Activated B cell treated with CpG ODN at 0.5 μM for 24 hours (primary cell): Measurements from ENCODE around the gene ITPR3. TPM values are rescaled to one million over a fixed set of nuclear protein-coding genes. Genes with fewer than 3 reads are reported as not detected.

Source experiments
- ATAC-seq: fragments of 200-7000 bp; cut with Tn5 transposase; one replicate; pipeline ENCODE4 v1.10.0; 2021; ENCODE audit warnings: low read depth, mild to moderate bottlenecking, moderate library complexity
- CTCF ChIA-PET: fragments of 350-600 bp; sonication (Branson Sonifier 250); formaldehyde crosslinking; loops from one replicate; lab custom pipeline; 2021; ENCODE audit warnings: antibody characterized with exemption; lab: Charles Lee
- POLR2A ChIA-PET: fragments of 350-600 bp; sonication (Branson Sonifier 250); formaldehyde crosslinking; loops from one replicate; lab custom pipeline; 2021; ENCODE audit warnings: antibody characterized with exemption; lab: Charles Lee
- DNase-seq: peaks from one replicate; pipeline ENCODE4 v3.0.0; 2022
- H3K27ac Mint-ChIP-seq: one replicate; pipeline ENCODE4 v1.8.0; 2020; ENCODE audit warnings: mixed read lengths
- H3K27me3 Mint-ChIP-seq: one replicate; pipeline ENCODE4 v1.8.0; 2021; ENCODE audit warnings: mixed read lengths
- H3K36me3 Mint-ChIP-seq: one replicate; pipeline ENCODE4 v1.8.0; 2021; ENCODE audit warnings: low read depth, mixed read lengths
- H3K4me1 Mint-ChIP-seq: one replicate; pipeline ENCODE4 v1.8.0; 2021; ENCODE audit warnings: mixed read lengths
- H3K4me3 Mint-ChIP-seq: one replicate; pipeline ENCODE4 v1.8.0; 2020; ENCODE audit warnings: mild to moderate bottlenecking, mixed read lengths
- H3K9me3 Mint-ChIP-seq: one replicate; pipeline ENCODE4 v1.8.0; 2020; ENCODE audit warnings: mixed read lengths
- CTCF ChIP-seq: fragments of 200-600 bp; IDR thresholded peaks from one replicate; pipeline ENCODE4 v1.8.0; 2022; ENCODE audit warnings: antibody characterized with exemption, mild to moderate bottlenecking
- intact Hi-C: fragments of 100-400 bp; cut with micrococcal nuclease; formaldehyde crosslinking; loops from one replicate; pipeline ENCODE4 v1.15.1; 2024
- total RNA-seq: library from RNA; stranded (reverse); gene quantifications from 2 replicates; pipeline ENCODE4 v1.2.3, GENCODE V29; 2022

The ITPR3 gene
- total RNA-seq, 1 donor from 2014 or later, result 35.5 TPM

GRCh38 chr6:33577106-33577535 is 44.0 kb upstream of the ITPR3 start:
- POLR2A ChIA-PET, result interaction anchor here (0.6 to 0.7 kb wide), 2 partner anchors 702 to 942 kb away, joined by 5 to 8 read pairs; no protein-coding TSS in a partner anchor

DNA sequence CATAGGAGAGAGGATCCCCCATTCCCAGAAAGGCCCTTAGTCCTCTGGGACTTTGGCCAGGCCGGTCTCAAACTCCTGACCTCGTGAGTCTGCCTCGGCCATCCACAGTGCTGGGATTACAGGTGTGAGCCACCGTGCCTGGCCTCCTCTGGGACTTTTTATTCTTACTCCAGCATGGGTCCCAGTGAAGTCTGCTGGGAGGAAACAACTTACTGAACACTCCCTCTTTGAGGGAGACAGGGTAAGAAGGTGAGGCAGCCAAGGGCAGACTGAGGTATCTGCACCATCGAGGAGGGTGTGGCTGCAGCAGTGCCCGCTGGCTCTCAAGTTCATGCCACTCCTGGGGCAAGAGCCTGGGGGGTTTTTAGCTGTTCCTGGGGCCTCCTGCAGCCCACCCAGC is 43.4 kb upstream of the ITPR3 start:
- CTCF ChIA-PET, result no interaction called here
- ATAC-seq (no peak), DNase-seq (no peak)
- H3K4me1 Mint-ChIP-seq, result peaks cover 41% of the 10 kb centered on the region
- intact Hi-C loops, result no loop called here
- H3K4me3 Mint-ChIP-seq, result peak overlapping the region; percentile 88
- H3K27ac Mint-ChIP-seq, result peak overlapping the region; percentile 89
- H3K36me3 Mint-ChIP-seq, result peaks cover 40% of the 10 kb centered on the region
- H3K9me3 Mint-ChIP-seq, result no peaks in the 10 kb centered on the region
- POLR2A ChIA-PET, result no interaction called here
- H3K27me3 Mint-ChIP-seq, result no peaks in the 10 kb centered on the region
- TF ChIP-seq CTCF, result no peak

More at GRCh38 chr6:33577106-33577535, 44.0 kb upstream of the ITPR3 start:
- CTCF ChIA-PET, result interaction anchor here (0.6 kb wide), 1 partner anchor 22 kb away, joined by 3 read pairs; no protein-coding TSS in a partner anchor
- Mint-ChIP-seq H3K27me3 (no peaks in the 10 kb centered on the region), H3K27ac (peak overlapping the region; percentile 56), H3K4me3 (no peak overlapping the region), H3K36me3 (peaks cover 44% of the 10 kb centered on the region), H3K4me1 (peaks cover 45% of the 10 kb centered on the region), H3K9me3 (no peaks in the 10 kb centered on the region)
- DNase-seq (no peak), ATAC-seq (no peak)
- TF ChIP-seq CTCF, result no peak
- intact Hi-C loops, result no loop called here

GRCh38 chr6:33578164-33578563 is 43.0 kb upstream of the ITPR3 start:
- CTCF ChIA-PET, result no interaction called here
- TF ChIP-seq CTCF, result no peak
- Mint-ChIP-seq H3K9me3 (no peaks in the 10 kb centered on the region), H3K4me1 (peaks cover 41% of the 10 kb centered on the region), H3K36me3 (peaks cover 40% of the 10 kb centered on the region), H3K27me3 (no peaks in the 10 kb centered on the region), H3K4me3 (peak overlapping the region; percentile 88), H3K27ac (peak overlapping the region; percentile 89)
- no peak for ATAC-seq
- DNase-seq, result no peak
- POLR2A ChIA-PET, result interaction anchor here (0.6 to 2.5 kb wide), 5 partner anchors 8 to 168 kb away, joined by 3 to 33 read pairs (median 8); partner anchors contain the start of genes PHF1 and UQCC2
- intact Hi-C loops, result no loop called here

DNA sequence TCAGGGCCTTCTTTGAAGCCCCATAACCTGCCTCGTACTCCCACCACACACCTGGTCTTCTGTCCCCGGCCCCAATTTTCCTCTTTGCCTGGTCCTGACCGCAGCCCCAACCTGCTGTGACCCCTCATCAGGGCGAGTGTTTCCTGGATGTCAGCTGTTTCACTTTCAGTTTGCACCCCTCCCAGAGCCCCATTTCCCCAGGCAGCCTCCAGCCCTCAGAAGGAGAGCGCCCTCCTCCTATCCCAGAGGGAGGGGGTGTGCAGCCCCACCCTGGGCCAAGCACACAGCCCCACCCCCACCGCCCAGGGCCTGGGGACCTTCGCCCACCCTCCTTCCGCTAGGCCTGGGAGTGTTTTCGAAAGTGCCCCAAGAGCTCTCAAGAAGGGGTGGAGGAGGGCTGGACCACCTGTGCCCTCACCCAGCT is 42.5 kb upstream of the ITPR3 start:
- CTCF ChIA-PET, result interaction anchor here (0.8 to 1.1 kb wide), 3 partner anchors 8 to 122 kb away, joined by 3 to 6 read pairs (median 4); no protein-coding TSS in a partner anchor
- H3K4me3 Mint-ChIP-seq, result peak overlapping the region; percentile 88
- ATAC-seq (peak; percentile 9), DNase-seq (no peak)
- intact Hi-C loops, result no loop called here
- no peak for TF ChIP-seq CTCF
- peak overlapping the region; percentile 89 for H3K27ac Mint-ChIP-seq
- H3K36me3 Mint-ChIP-seq, result peaks cover 39% of the 10 kb centered on the region
- H3K4me1 Mint-ChIP-seq, result peaks cover 41% of the 10 kb centered on the region
- no peaks in the 10 kb centered on the region for H3K27me3 Mint-ChIP-seq
- POLR2A ChIA-PET, result interaction anchor here (0.6 to 2.5 kb wide), 10 partner anchors 8 to 169 kb away, joined by 3 to 33 read pairs (median 6); partner anchors contain the start of genes ITPR3, PHF1 and UQCC2
- H3K9me3 Mint-ChIP-seq, result no peaks in the 10 kb centered on the region
